GM23248 (cell line): Measurements from ENCODE around the gene HSD17B11.

Experiments
- EZH2 ChIP-seq: fragments of 200-600 bp; sonication (generic); IDR thresholded peaks from 2 replicates; pipeline ENCODE4 v1.6.1; 2018; ENCODE audit warnings: antibody characterized with exemption, mild to moderate bottlenecking; ENCODE audit not compliant: insufficient read depth, poor library complexity, severe bottlenecking
- EZH2phosphoT487 ChIP-seq: fragments of 200-600 bp; sonication (generic); IDR thresholded peaks from 2 replicates; pipeline ENCODE4 v1.6.1; 2018; ENCODE audit warnings: antibody characterized with exemption, moderate library complexity, mild to moderate bottlenecking, low read depth; ENCODE audit not compliant: insufficient read depth

GRCh38 chr4:87410679-87411078, 19.7 kb upstream of the HSD17B11 start:
- TF ChIP-seq EZH2 (no peak), EZH2phosphoT487 (no peak)
